A673 (cell line): ENCODE results near the gene LITAF. TPM values are rescaled to one million over a fixed set of nuclear protein-coding genes. Genes with fewer than 3 reads are reported as not detected.
"Not testable (repeated sequence)": the region's sequence is repeated elsewhere in the genome, so short reads cannot be mapped to it uniquely, and the experiment has no call there.

ENCODE experiments used
- BruUV-seq: library from RNA; stranded (reverse); fragments of 400-500 nt; replicated peaks from 2 replicates; lab custom pipeline; 2021; lab: Mats Ljungman, UMichigan
- CTCF ChIA-PET: fragments of 300-600 bp; sonication (Branson Sonifier 250); formaldehyde crosslinking; loops from one replicate; lab custom pipeline; 2022; ENCODE audit warnings: antibody characterized with exemption; lab: Charles Lee
- POLR2A ChIA-PET: fragments of 300-600 bp; sonication (Branson Sonifier 250); formaldehyde crosslinking; loops from one replicate; lab custom pipeline; 2022; ENCODE audit warnings: antibody characterized with exemption; ENCODE audit not compliant: low non-redundant PET; lab: Charles Lee
- DNase-seq: peaks from one replicate; pipeline ENCODE4 v3.0.0-alpha.2; 2015; ENCODE audit warnings: low spot score
- H3K27ac ChIP-seq: fragments of 200-600 bp; sonication (generic); 2 replicates; pipeline ENCODE4 v1.5.1; 2016; ENCODE audit warnings: mixed run types, low read depth, mild to moderate bottlenecking, mixed read lengths, antibody characterized with exemption, low read length; ENCODE audit not compliant: poor library complexity, severe bottlenecking
- H3K27me3 ChIP-seq: fragments of 200-600 bp; sonication (generic); replicated peaks from 2 replicates; pipeline ENCODE4 v1.6.1; 2017; ENCODE audit warnings: mixed run types, low read depth, mild to moderate bottlenecking, mixed read lengths, antibody characterized with exemption, low read length; ENCODE audit not compliant: insufficient read depth, poor library complexity
- H3K36me3 ChIP-seq: fragments of 200-600 bp; sonication (generic); 2 replicates; pipeline ENCODE4 v1.6.1; 2016; ENCODE audit warnings: mixed run types, mild to moderate bottlenecking, mixed read lengths, antibody characterized with exemption, low read length; ENCODE audit not compliant: insufficient read depth, poor library complexity, severe bottlenecking
- H3K4me1 ChIP-seq: fragments of 200-600 bp; sonication (generic); 2 replicates; pipeline ENCODE4 v1.6.1; 2017; ENCODE audit warnings: mixed run types, mild to moderate bottlenecking, mixed read lengths, antibody characterized with exemption, low read length; ENCODE audit not compliant: insufficient read depth, poor library complexity, severe bottlenecking
- H3K4me3 ChIP-seq: fragments of 200-600 bp; sonication (generic); 2 replicates; pipeline ENCODE4 v1.5.1; 2016; ENCODE audit warnings: low read depth, mixed run types, mild to moderate bottlenecking, mixed read lengths, low read length; ENCODE audit not compliant: poor library complexity, severe bottlenecking
- H3K9me3 ChIP-seq: fragments of 200-600 bp; sonication (generic); 2 replicates; pipeline ENCODE4 v1.6.1; 2016; ENCODE audit warnings: mixed run types, low read depth, mild to moderate bottlenecking, mixed read lengths, antibody characterized with exemption, low read length; ENCODE audit not compliant: poor library complexity, severe bottlenecking
- CTCF ChIP-seq: fragments of 300-800, 200-600 bp; sonication (generic); conservative IDR thresholded peaks from 2 replicates; pipeline ENCODE4 v1.5.1; 2017; ENCODE audit warnings: low read depth, mild to moderate bottlenecking, antibody characterized with exemption, low read length, moderate library complexity, mixed read lengths
- EZH2 ChIP-seq: fragments of 200-600 bp; sonication (generic); IDR thresholded peaks from 2 replicates; pipeline ENCODE4 v1.6.1; 2017; ENCODE audit warnings: borderline replicate concordance, low read depth, mild to moderate bottlenecking, mixed read lengths, antibody characterized with exemption, low read length; ENCODE audit not compliant: poor library complexity, severe bottlenecking
- intact Hi-C: fragments of 100-400 bp; cut with micrococcal nuclease; formaldehyde crosslinking; loops from one replicate; pipeline ENCODE4 v1.10.0; 2022; ENCODE audit not compliant: unreplicated experiment
- total RNA-seq: library from RNA; stranded (reverse); gene quantifications from 2 replicates; pipeline ENCODE4 v1.2.3, GENCODE V29; 2021

Gene LITAF
- total RNA-seq, 1 experiment from 2014 or later: 6.9 TPM

- Histone ChIP-seq H3K36me3 (no peaks in the 10 kb centered on the region), H3K27me3 (no peaks in the 10 kb centered on the region), H3K4me3 (no peak overlapping the region), H3K27ac (no peak overlapping the region), H3K4me1 (peaks cover 7% of the 10 kb centered on the region), H3K9me3 (no peaks in the 10 kb centered on the region)
- TF ChIP-seq CTCF: no peak
- no peak for TF ChIP-seq EZH2
- POLR2A ChIA-PET: no interaction called here
- no peak for DNase-seq
- CTCF ChIA-PET: no interaction called here
- BruUV-seq: no TSS peak
- intact Hi-C loops: no loop called here
Observed at GRCh38 chr16:11605891-11606290, 19.2 kb upstream of the LITAF start.

GRCh38 chr16:11605564-11605886 lies 18.8 kb upstream of the LITAF start:
- no TSS peak for BruUV-seq
- no peak overlapping the region for H3K27ac ChIP-seq
- H3K27me3 ChIP-seq: no peaks in the 10 kb centered on the region
- H3K36me3 ChIP-seq: no peaks in the 10 kb centered on the region
- no peak overlapping the region for H3K4me3 ChIP-seq
- no peak for TF ChIP-seq CTCF
- TF ChIP-seq EZH2: no peak
- ChIA-PET POLR2A (no interaction called here), CTCF (no interaction called here)
- H3K4me1 ChIP-seq: peaks cover 7% of the 10 kb centered on the region
- intact Hi-C loops: no loop called here
- DNase-seq: no peak
- no peaks in the 10 kb centered on the region for H3K9me3 ChIP-seq

- no peak overlapping the region for H3K4me3 ChIP-seq
- H3K27ac ChIP-seq: no peak overlapping the region
- TF ChIP-seq CTCF (no peak), EZH2 (no peak)
- no peaks in the 10 kb centered on the region for H3K36me3 ChIP-seq
- no peaks in the 10 kb centered on the region for H3K27me3 ChIP-seq
- CTCF ChIA-PET: no interaction called here
- intact Hi-C loops: no loop called here
- peak; percentile 26 for DNase-seq
- no peaks in the 10 kb centered on the region for H3K9me3 ChIP-seq
- H3K4me1 ChIP-seq: peaks cover 7% of the 10 kb centered on the region
- BruUV-seq: no TSS peak
- POLR2A ChIA-PET: no interaction called here
Observed at GRCh38 chr16:11604783-11605563, 18.3 kb upstream of the LITAF start.

GRCh38 chr16:11604296-11604695 lies 17.6 kb upstream of the LITAF start:
- CTCF ChIA-PET: not testable (repeated sequence)

More at GRCh38 chr16:11604296-11604695, 17.6 kb upstream of the LITAF start:
- POLR2A ChIA-PET, DNase-seq, H3K4me3 ChIP-seq, H3K27ac ChIP-seq, H3K9me3 ChIP-seq, H3K36me3 ChIP-seq, H3K4me1 ChIP-seq, intact Hi-C loops, H3K27me3 ChIP-seq, BruUV-seq: not testable (repeated sequence)
